Heart right ventricle (tissue), 16 donors: Measurements from ENCODE around the gene RAB14. TPM values are rescaled to one million over a fixed set of nuclear protein-coding genes. Genes with fewer than 3 reads are reported as not detected.

ENCODE experiments used
- ATAC-seq, 8 donors: fragments of 200-7000 bp; cut with Tn5 transposase; one replicate each; pipeline ENCODE4 v1.9.1; 2020; ENCODE audit warnings: mild to moderate bottlenecking in 8 of 8, moderate library complexity in 8 of 8, moderate number of reproducible peaks in 1 of 8
- DNase-seq, 2 donors: peaks; one replicate each; pipeline ENCODE4 v3.0.0-alpha.2; 2020
- H3K27ac ChIP-seq, 10 donors: fragments of 200-600 bp; sonication (generic) in 2 of 10; one replicate each; pipeline versions ENCODE4 v1.5.0 to v1.8.0; 2020 to 2022; ENCODE audit warnings: mild to moderate bottlenecking in 3 of 10
- H3K27me3 ChIP-seq, 7 donors: fragments of 200-600 bp; one replicate each; pipeline ENCODE4 v1.8.0; 2021 to 2022; ENCODE audit warnings: mild to moderate bottlenecking in 2 of 7
- H3K36me3 ChIP-seq, 9 donors: fragments of 200-600 bp; sonication (generic) in 1 of 9; one replicate each; pipeline versions ENCODE4 v1.5.0 to v1.8.0; 2020 to 2022; ENCODE audit warnings: mild to moderate bottlenecking in 2 of 9
- H3K4me1 ChIP-seq, 9 donors: fragments of 200-600 bp; sonication (generic) in 1 of 9; one replicate each; pipeline versions ENCODE4 v1.5.0 to v1.8.0; 2020 to 2022; ENCODE audit warnings: mild to moderate bottlenecking in 4 of 9
- H3K4me3 ChIP-seq, 10 donors: fragments of 200-600 bp; sonication (generic) in 2 of 10; one replicate each; pipeline versions ENCODE4 v1.5.0 to v1.8.0; 2020 to 2022; ENCODE audit warnings: mild to moderate bottlenecking in 7 of 10, moderate library complexity in 2 of 10
- H3K9me3 ChIP-seq, 11 donors: fragments of 200-600 bp in 10 of 11; sonication (generic) in 2 of 11; one replicate each; pipeline versions ENCODE4 v1.5.0 to v1.8.0; 2013 to 2022; ENCODE audit warnings: mild to moderate bottlenecking in 2 of 11, control low read depth in 1 of 11, moderate library complexity in 1 of 11
- CTCF ChIP-seq, 9 donors: fragments of 200-600 bp; sonication (generic) in 2 of 9; IDR thresholded peaks; one replicate each; pipeline versions ENCODE4 v1.5.0 to v1.8.0; 2021 to 2022; ENCODE audit warnings: antibody characterized with exemption in 9 of 9, mild to moderate bottlenecking in 5 of 9, moderate library complexity in 1 of 9
- WGBS, 2 donors: extraction: QIAGEN DNeasy Blood & Tissue Kit; methylation state at CpG; one replicate each; pipeline ENCODE4 v1.1.7; 2013; ENCODE audit warnings: inconsistent platforms in 1 of 2; 5-methylcytosine and 5-hydroxymethylcytosine counted together
- intact Hi-C, 10 donors: fragments of 100-400 bp; cut with DNase I; formaldehyde crosslinking; loops; one replicate each; pipeline versions ENCODE4 v1.11.1 to v1.14.2; 2022
- polyA plus RNA-seq, 2 donors: library from polyadenylated mRNA; stranded (reverse); fragments of 200-250 nt; gene quantifications; one replicate each; pipeline ENCODE4 v1.2.3, GENCODE V29; 2013
- total RNA-seq, 10 donors: library from RNA; stranded (reverse); fragmentation: NEBNext Ultra II Directional in 3 of 10; extraction: Animal tissue kit (Norgen Biotek cat#: 25700) in 3 of 10; gene quantifications; one replicate each; pipeline versions ENCODE4 v1.2.1 to v1.2.4, GENCODE V29; 2021 to 2023
- donor health status: Arrhythmogenic right ventricular cardiomyopathy.
- donor health status: ischemic (EF 13 %, LVEDD 7.1; RV severe dilation, severe dysfunction).
- donor health status: healthy with polysubstance abuse.
- donor health status: DM: no; HTN: yes; CAD: no.
- donor health status: DM: no; HTN: no; CAD: no.
- donor health status: ischemic (EF 25% LVEDD 6.9; RV normal size, moderate dysfunction).
- donor health status: ischemic (EF 25% LVEDD 5.7; RV mildly dilated, moderate dysfunction).
- donor health status: healthy.
- donor health status: DM: yes; HTN: yes; CAD: no.
- donor health status: Ischemic cardiomyopathy.
- donor health status: ischemic (EF 35%, LVEDD 5.7; RV mildly dilated, moderate dysfunction).
- donor health status: nonischemic (EF 11% LVEDD 7.7; RV severe dilation, severe dysfunction).
- donor health status: DM: yes; HTN: yes; CAD: no.
- donor health status: PGD.
- donor health status: ischemic (EF 29% LVEDD 5.4; RV normal size, mild dysfunction).
- donor health status: nonischemic (EF 23%, LVEDD 6.1; RV moderate dilation, normal function).

The RAB14 gene
- total and polyA plus RNA-seq, 12 donors = 17.6 to 60.7 (median 51.5) TPM

DNA sequence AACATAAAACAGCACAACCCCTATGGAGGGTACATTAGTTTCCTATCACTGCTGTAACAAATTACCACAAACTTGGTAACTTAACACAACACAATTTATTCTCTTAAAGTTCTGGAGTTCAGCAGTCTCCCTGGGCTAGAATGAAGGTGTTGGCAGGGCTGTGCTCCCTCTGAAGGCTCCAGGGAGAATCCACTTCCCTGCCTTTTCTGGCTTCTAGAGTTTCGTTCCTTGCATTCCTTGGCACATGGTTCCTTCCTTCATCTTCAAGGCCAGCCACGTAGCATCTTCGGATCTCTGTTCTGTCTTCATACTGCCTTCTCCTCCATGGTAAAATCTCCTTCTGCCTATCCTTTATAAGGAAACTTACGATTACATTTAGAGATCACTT, 41.3 kb upstream of the RAB14 start:
- DNase-seq (no peak), ATAC-seq (peak in 3 of 8 donors; percentile 35 to 47 (median 45))
- no peak for TF ChIP-seq CTCF (IDR thresholded peaks at IDR 0.05)
- intact Hi-C loops = no loop called here
- Histone ChIP-seq H3K4me3 (no peak overlapping the region), H3K4me1 (peaks cover 0 to 26% (median 0%) of the 10 kb centered on the region in 9 donors), H3K27me3 (no peaks in the 10 kb centered on the region), H3K36me3 (no peaks in the 10 kb centered on the region), H3K9me3 (peaks cover 0 to 13% (median 6%) of the 10 kb centered on the region in 11 donors), H3K27ac (peak overlapping the region in 6 of 10 donors; percentile 28 to 53 (median 36))
- WGBS, 2 donors = 76 to 87% methylated on average over 4 of the region's 4 CpGs

GRCh38 chr9:121242219-121242958, 40.7 kb upstream of the RAB14 start:
- ATAC-seq = peak in 5 of 8 donors; percentile 48 to 75 (median 53)
- Histone ChIP-seq H3K27me3 (no peaks in the 10 kb centered on the region), H3K36me3 (no peaks in the 10 kb centered on the region), H3K27ac (peak overlapping the region in 7 of 10 donors; percentile 17 to 53 (median 35)), H3K9me3 (peaks cover 0 to 13% (median 6%) of the 10 kb centered on the region in 11 donors), H3K4me1 (peaks cover 0 to 25% (median 0%) of the 10 kb centered on the region in 9 donors), H3K4me3 (no peak overlapping the region)
- intact Hi-C loops = no loop called here
- no peak for TF ChIP-seq CTCF (IDR thresholded peaks at IDR 0.05)
- 70 to 79% methylated on average over 5 of the region's 5 CpGs for WGBS, 2 donors
- no peak for DNase-seq

- H3K27ac ChIP-seq = peak overlapping the region in 1 of 10 donors; percentile 41
- TF ChIP-seq CTCF (IDR thresholded peaks at IDR 0.05) = no peak
- ATAC-seq = peak in 3 of 8 donors; percentile 28 to 56 (median 49)
- peaks cover 0 to 13% (median 6%) of the 10 kb centered on the region in 11 donors for H3K9me3 ChIP-seq
- H3K36me3 ChIP-seq = no peaks in the 10 kb centered on the region
- intact Hi-C loops = no loop called here
- DNase-seq = no peak
- no peak overlapping the region for H3K4me3 ChIP-seq
- H3K4me1 ChIP-seq = peaks cover 0 to 19% (median 0%) of the 10 kb centered on the region in 9 donors
- 88 to 91% methylated on average over 6 of the region's 6 CpGs for WGBS, 2 donors
- H3K27me3 ChIP-seq = no peaks in the 10 kb centered on the region
These were observed 38.9 kb upstream of the RAB14 start for GRCh38 chr9:121240472-121241135.

- H3K9me3 ChIP-seq = peaks cover 0 to 13% (median 6%) of the 10 kb centered on the region in 11 donors
- no peaks in the 10 kb centered on the region for H3K36me3 ChIP-seq
- no peak for TF ChIP-seq CTCF (IDR thresholded peaks at IDR 0.05)
- H3K4me3 ChIP-seq = no peak overlapping the region
- no peaks in the 10 kb centered on the region for H3K27me3 ChIP-seq
- DNase-seq (no peak), ATAC-seq (no peak)
- intact Hi-C loops = no loop called here
- WGBS, 2 donors = 96 to 97% methylated on average over 5 of the region's 5 CpGs
- H3K27ac ChIP-seq = no peak overlapping the region
- H3K4me1 ChIP-seq = peaks cover 0 to 19% (median 0%) of the 10 kb centered on the region in 9 donors
These were observed 38.2 kb upstream of the RAB14 start for GRCh38 chr9:121239851-121240250.
